GM12878 (cell line): ENCODE measurements around the gene LHFPL5. TPM values are rescaled to one million over a fixed set of nuclear protein-coding genes. Genes with fewer than 3 reads are reported as not detected.

Experiments used
- ATAC-seq: fragments of 200-7000 bp; cut with Tn5 transposase; 3 replicates; pipeline ENCODE4 v1.9.1; 2020; ENCODE audit warnings: mild to moderate bottlenecking, moderate library complexity
- BruUV-seq: library from RNA; stranded (reverse); fragments of 400-500 nt; replicated peaks from 2 replicates; lab custom pipeline; 2021; lab: Mats Ljungman, UMichigan
- CTCF ChIA-PET: fragments of 300-600 bp; sonication (Branson Sonifier 250); formaldehyde crosslinking; extraction: SDS; loops from one replicate; lab custom pipeline; 2021; ENCODE audit warnings: inconsistent platforms; lab: Yijun Ruan, JAX
- POLR2A ChIA-PET: fragments of 350-600 bp; formaldehyde crosslinking; extraction: SDS; loops from one replicate; lab custom pipeline; 2021; ENCODE audit warnings: inconsistent platforms; lab: Charles Lee
- RAD21 ChIA-PET: fragments of 300-600 bp; sonication (Branson Sonifier 250); formaldehyde crosslinking; loops from one replicate; lab custom pipeline; 2023; ENCODE audit warnings: antibody characterized with exemption; ENCODE audit not compliant: unreplicated experiment; lab: Charles Lee
- SMC1A ChIA-PET: fragments of 300-600 bp; sonication (Branson Sonifier 250); formaldehyde crosslinking; loops from one replicate; lab custom pipeline; 2023; ENCODE audit not compliant: unreplicated experiment, uncharacterized antibody; lab: Charles Lee
- DNase-seq: peaks from one replicate; pipeline ENCODE4 v3.0.0-alpha.2; 2011; ENCODE audit warnings: low read depth, low spot score
- FAIRE-seq: peaks from 3 replicates; lab custom pipeline; 2011; peaks lifted over from hg19 to GRCh38; lab: Jason Lieb, UNC
- H2AFZ ChIP-seq: 2 replicates; pipeline ENCODE4 v1.6.0; 2011; ENCODE audit warnings: low read depth, low read length, control low read depth; ENCODE audit not compliant: control insufficient read depth
- H3K27ac ChIP-seq: 2 replicates; pipeline ENCODE4 v1.5.1; 2011; ENCODE audit warnings: control low read depth; ENCODE audit not compliant: control insufficient read depth, insufficient read depth
- H3K27me3 ChIP-seq, 2 experiments: replicated peaks in 1 of 2; 2 replicates each; pipeline versions ENCODE4 v1.6.0 to v1.6.1; 2011; ENCODE audit warnings: low read length in 1 of 2; ENCODE audit not compliant: control insufficient read depth in 2 of 2, insufficient read depth in 2 of 2
- H3K36me3 ChIP-seq, 2 experiments: 2 replicates each; pipeline ENCODE4 v1.5.1; 2011; ENCODE audit warnings: low read length in 1 of 2; ENCODE audit not compliant: control insufficient read depth in 2 of 2, insufficient read depth in 2 of 2
- H3K4me1 ChIP-seq: 2 replicates; pipeline ENCODE4 v1.6.1; 2011; ENCODE audit warnings: mild to moderate bottlenecking, low read length, moderate library complexity, mixed read lengths; ENCODE audit not compliant: control insufficient read depth, insufficient read depth
- H3K4me2 ChIP-seq: 2 replicates; pipeline ENCODE4 v1.6.0; 2011; ENCODE audit warnings: control low read depth; ENCODE audit not compliant: control insufficient read depth, insufficient read depth
- H3K4me3 ChIP-seq: fragments of 200-600 bp; sonication (generic); 2 replicates; pipeline ENCODE4 v1.5.1; 2016
- H3K79me2 ChIP-seq: 2 replicates; pipeline ENCODE4 v1.6.0; 2011; ENCODE audit warnings: low read length; ENCODE audit not compliant: control insufficient read depth, insufficient read depth
- H3K9ac ChIP-seq: 2 replicates; pipeline ENCODE4 v1.8.0; 2011; ENCODE audit warnings: low read length, control low read depth, mixed read lengths; ENCODE audit not compliant: control insufficient read depth, insufficient read depth
- H3K9me3 ChIP-seq: replicated peaks from 3 replicates; pipeline ENCODE4 v1.5.1; 2011; ENCODE audit warnings: mild to moderate bottlenecking, low read length; ENCODE audit not compliant: control insufficient read depth, insufficient read depth
- H4K20me1 ChIP-seq: 2 replicates; pipeline ENCODE4 v1.6.0; 2011; ENCODE audit not compliant: control insufficient read depth, insufficient read depth
- BCLAF1 ChIP-seq: fragments of 450-650 bp; IDR thresholded peaks from 2 replicates; pipeline ENCODE4 v1.6.1; 2017; ENCODE audit warnings: antibody characterized with exemption, mild to moderate bottlenecking, moderate library complexity
- EZH2 ChIP-seq: IDR thresholded peaks from 2 replicates; pipeline ENCODE4 v1.6.1; 2012; ENCODE audit warnings: low read depth, mild to moderate bottlenecking, control low read depth, inconsistent platforms, low read length, borderline replicate concordance; ENCODE audit not compliant: control insufficient read depth
- FOXK2 ChIP-seq: fragments of 450-650 bp; IDR thresholded peaks from 2 replicates; pipeline ENCODE4 v1.6.1; 2017; ENCODE audit warnings: mild to moderate bottlenecking, moderate library complexity
- HDGF ChIP-seq: fragments of 450-650 bp; IDR thresholded peaks from 2 replicates; pipeline ENCODE4 v1.6.1; 2016; ENCODE audit warnings: antibody characterized with exemption
- MYB ChIP-seq: fragments of 150-350 bp; IDR thresholded peaks from 2 replicates; pipeline ENCODE4 v1.6.1; 2014; ENCODE audit warnings: mild to moderate bottlenecking, low read depth, low read length, borderline replicate concordance
- NBN ChIP-seq: fragments of 450-650 bp; IDR thresholded peaks from 2 replicates; pipeline ENCODE4 v1.6.1; 2016
- NKRF ChIP-seq: fragments of 450-650 bp; conservative IDR thresholded peaks from 2 replicates; pipeline ENCODE4 v1.6.1; 2017; ENCODE audit warnings: mild to moderate bottlenecking, moderate library complexity
- PAX5 ChIP-seq: IDR thresholded peaks from 2 replicates; pipeline ENCODE4 v1.6.1; 2011; ENCODE audit warnings: low read depth, low read length, borderline replicate concordance
- RAD51 ChIP-seq: fragments of 450-650 bp; IDR thresholded peaks from 2 replicates; pipeline ENCODE4 v1.6.1; 2016; ENCODE audit warnings: moderate library complexity, mild to moderate bottlenecking, inconsistent platforms
- SMC3 ChIP-seq: IDR thresholded peaks from 2 replicates; pipeline ENCODE4 v1.6.1; 2011; ENCODE audit warnings: low read length, improper control_type of control experiment, borderline replicate concordance
- SUZ12 ChIP-seq: fragments of 200-600 bp; sonication (generic); IDR thresholded peaks from one replicate; pipeline ENCODE4 v1.6.1; 2018; ENCODE audit warnings: antibody characterized with exemption, mild to moderate bottlenecking; ENCODE audit not compliant: unreplicated experiment
- ZNF274 ChIP-seq: IDR thresholded peaks from one replicate; pipeline ENCODE4 v1.8.0; 2011; ENCODE audit not compliant: insufficient read length, insufficient read depth
- ZNF384 ChIP-seq: IDR thresholded peaks from 2 replicates; pipeline ENCODE4 v1.6.1; 2012; ENCODE audit warnings: low read depth, mild to moderate bottlenecking, low read length, improper control_type of control experiment, borderline replicate concordance
- WGBS: methylation state at CpG from one replicate; pipeline ENCODE4 v1.1.6; 2016; ENCODE audit warnings: low lambda C conversion rate; ENCODE audit not compliant: insufficient replicate concordance, insufficient coverage; ENCODE audit errors: missing lambda C conversion rate; 5-methylcytosine and 5-hydroxymethylcytosine counted together
- in situ Hi-C: fragments of 300-500 bp; cut with MboI; formaldehyde crosslinking; loops from 9 replicates; pipeline ENCODE4 v1.14.3; 2018; ENCODE audit warnings: mixed read lengths
- intact Hi-C: fragments of 100-400 bp; cut with micrococcal nuclease; formaldehyde crosslinking; loops from one replicate; pipeline ENCODE4 v1.14.2; 2022; ENCODE audit not compliant: unreplicated experiment
- polyA plus RNA-seq, 11 experiments: library from polyadenylated mRNA; depleted of rRNA in 4 of 11; unstranded in 6 of 11; stranded (reverse) in 5 of 11; fragments of >200 nt; fragmentation: Nextera tagmentation in 4 of 11; fragmentation: Illumina TruSeq in 1 of 11; extraction: Ambion mirVana in 4 of 11; extraction: Trizol in 1 of 11; gene quantifications; 1 replicate in 1 of 11; 2 replicates in 10 of 11; pipeline versions ENCODE4 v1.2.1 to v1.2.3, GENCODE V29; 2011 to 2016; ENCODE audit warnings: inconsistent platforms in 2 of 11, missing spikeins in 2 of 11, low read depth in 1 of 11
- total RNA-seq, 4 experiments: library from RNA; depleted of rRNA in 3 of 4; stranded (reverse); fragments of >200 nt in 3 of 4; fragmentation: Illumina TruSeq in 1 of 4; extraction: Trizol in 1 of 4; gene quantifications; 2 replicates each; pipeline versions ENCODE4 v1.2.1 to v1.2.3, GENCODE V29; 2013 to 2021
- TF ChIP-seq, protein P1 (sequence below): fragments of 450-650 bp; IDR thresholded peaks from 2 replicates; pipeline ENCODE4 v1.6.1; 2017; ENCODE audit warnings: mild to moderate bottlenecking, moderate library complexity
- TF ChIP-seq, protein P2 (sequence below): fragments of 150-350 bp; IDR thresholded peaks from 2 replicates; pipeline ENCODE4 v1.6.1; 2014; ENCODE audit warnings: mild to moderate bottlenecking, low read depth, low read length

The LHFPL5 gene
- total and polyA plus RNA-seq, 10 of the 15 experiments (the other 5 are each of a cell fraction or from before 2014, with no cell fraction given) = 0.11 TPM; not detected in 9

- no peak for ATAC-seq
- H3K27me3 ChIP-seq = peaks cover 1 to 4% of the 10 kb centered on the region in 2 experiments
- H3K4me1 ChIP-seq = no peaks in the 10 kb centered on the region
- intact Hi-C loops (no loop called here), in situ Hi-C loops (no loop called here)
- POLR2A ChIA-PET = no interaction called here
- no peaks in the 10 kb centered on the region for H3K9me3 ChIP-seq
- no peaks in the 10 kb centered on the region for H4K20me1 ChIP-seq
- BruUV-seq = no TSS peak
- SMC1A ChIA-PET = no interaction called here
- H2AFZ ChIP-seq = no peak overlapping the region
- DNase-seq = no peak
- H3K4me2 ChIP-seq = no peak overlapping the region
- H3K27ac ChIP-seq = no peak overlapping the region
- CTCF ChIA-PET = no interaction called here
- 8% methylated on average over 4 of the region's 4 CpGs for WGBS
- H3K36me3 ChIP-seq = no peaks in the 10 kb centered on the region
- H3K4me3 ChIP-seq = no peak overlapping the region
- H3K9ac ChIP-seq = no peak overlapping the region
- H3K79me2 ChIP-seq = no peaks in the 10 kb centered on the region
- RAD21 ChIA-PET = no interaction called here
- no peak for FAIRE-seq
- TF ChIP-seq BCLAF1 (no peak), MYB (no peak), RAD51 (no peak), ZNF274 (no peak), NBN (no peak), SMC3 (no peak), FOXK2 (no peak), EZH2 (no peak), HDGF (no peak), NKRF (no peak), ZNF384 (no peak), SUZ12 (no peak), PAX5 (no peak)
- TF ChIP-seq, protein P1, sequence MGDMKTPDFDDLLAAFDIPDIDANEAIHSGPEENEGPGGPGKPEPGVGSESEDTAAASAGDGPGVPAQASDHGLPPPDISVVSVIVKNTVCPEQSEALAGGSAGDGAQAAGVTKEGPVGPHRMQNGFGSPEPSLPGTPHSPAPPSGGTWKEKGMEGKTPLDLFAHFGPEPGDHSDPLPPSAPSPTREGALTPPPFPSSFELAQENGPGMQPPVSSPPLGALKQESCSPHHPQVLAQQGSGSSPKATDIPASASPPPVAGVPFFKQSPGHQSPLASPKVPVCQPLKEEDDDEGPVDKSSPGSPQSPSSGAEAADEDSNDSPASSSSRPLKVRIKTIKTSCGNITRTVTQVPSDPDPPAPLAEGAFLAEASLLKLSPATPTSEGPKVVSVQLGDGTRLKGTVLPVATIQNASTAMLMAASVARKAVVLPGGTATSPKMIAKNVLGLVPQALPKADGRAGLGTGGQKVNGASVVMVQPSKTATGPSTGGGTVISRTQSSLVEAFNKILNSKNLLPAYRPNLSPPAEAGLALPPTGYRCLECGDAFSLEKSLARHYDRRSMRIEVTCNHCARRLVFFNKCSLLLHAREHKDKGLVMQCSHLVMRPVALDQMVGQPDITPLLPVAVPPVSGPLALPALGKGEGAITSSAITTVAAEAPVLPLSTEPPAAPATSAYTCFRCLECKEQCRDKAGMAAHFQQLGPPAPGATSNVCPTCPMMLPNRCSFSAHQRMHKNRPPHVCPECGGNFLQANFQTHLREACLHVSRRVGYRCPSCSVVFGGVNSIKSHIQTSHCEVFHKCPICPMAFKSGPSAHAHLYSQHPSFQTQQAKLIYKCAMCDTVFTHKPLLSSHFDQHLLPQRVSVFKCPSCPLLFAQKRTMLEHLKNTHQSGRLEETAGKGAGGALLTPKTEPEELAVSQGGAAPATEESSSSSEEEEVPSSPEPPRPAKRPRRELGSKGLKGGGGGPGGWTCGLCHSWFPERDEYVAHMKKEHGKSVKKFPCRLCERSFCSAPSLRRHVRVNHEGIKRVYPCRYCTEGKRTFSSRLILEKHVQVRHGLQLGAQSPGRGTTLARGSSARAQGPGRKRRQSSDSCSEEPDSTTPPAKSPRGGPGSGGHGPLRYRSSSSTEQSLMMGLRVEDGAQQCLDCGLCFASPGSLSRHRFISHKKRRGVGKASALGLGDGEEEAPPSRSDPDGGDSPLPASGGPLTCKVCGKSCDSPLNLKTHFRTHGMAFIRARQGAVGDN = no peak
- TF ChIP-seq, protein P2, sequence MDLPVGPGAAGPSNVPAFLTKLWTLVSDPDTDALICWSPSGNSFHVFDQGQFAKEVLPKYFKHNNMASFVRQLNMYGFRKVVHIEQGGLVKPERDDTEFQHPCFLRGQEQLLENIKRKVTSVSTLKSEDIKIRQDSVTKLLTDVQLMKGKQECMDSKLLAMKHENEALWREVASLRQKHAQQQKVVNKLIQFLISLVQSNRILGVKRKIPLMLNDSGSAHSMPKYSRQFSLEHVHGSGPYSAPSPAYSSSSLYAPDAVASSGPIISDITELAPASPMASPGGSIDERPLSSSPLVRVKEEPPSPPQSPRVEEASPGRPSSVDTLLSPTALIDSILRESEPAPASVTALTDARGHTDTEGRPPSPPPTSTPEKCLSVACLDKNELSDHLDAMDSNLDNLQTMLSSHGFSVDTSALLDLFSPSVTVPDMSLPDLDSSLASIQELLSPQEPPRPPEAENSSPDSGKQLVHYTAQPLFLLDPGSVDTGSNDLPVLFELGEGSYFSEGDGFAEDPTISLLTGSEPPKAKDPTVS = no peak
These were observed 16.6 kb upstream of the LHFPL5 start for GRCh38 chr6:35788423-35788982.
